Neural crest cell (in vitro differentiated cells): ENCODE measurements around the gene PDZD4. TPM values are rescaled to one million over a fixed set of nuclear protein-coding genes. Genes with fewer than 3 reads are reported as not detected.

ENCODE experiments used
- DNase-seq: peaks from one replicate; pipeline ENCODE4 v3.0.0; 2021; ENCODE audit warnings: low read depth, mixed read lengths, low spot score
- H3K27ac Mint-ChIP-seq: one replicate; pipeline ENCODE4 v1.8.0; 2021; ENCODE audit warnings: mild to moderate bottlenecking, mixed read lengths; ENCODE audit not compliant: unreplicated experiment
- H3K27me3 Mint-ChIP-seq: 2 replicates; pipeline ENCODE4 v1.8.0; 2021; ENCODE audit warnings: low read depth, mild to moderate bottlenecking, mixed read lengths
- H3K36me3 Mint-ChIP-seq: 2 replicates; pipeline ENCODE4 v1.8.0; 2021; ENCODE audit warnings: low read depth, mild to moderate bottlenecking, mixed read lengths
- H3K4me1 Mint-ChIP-seq: 2 replicates; pipeline ENCODE4 v1.8.0; 2021; ENCODE audit warnings: mixed read lengths
- H3K4me3 Mint-ChIP-seq: one replicate; pipeline ENCODE4 v1.8.0; 2021; ENCODE audit warnings: mild to moderate bottlenecking, mixed read lengths
- H3K9me3 Mint-ChIP-seq: 2 replicates; pipeline ENCODE4 v1.8.0; 2021; ENCODE audit warnings: mixed read lengths
- CTCF ChIP-seq: fragments of 200-600 bp; sonication (generic); conservative IDR thresholded peaks from 2 replicates; pipeline ENCODE4 v1.5.0; 2021; ENCODE audit warnings: antibody characterized with exemption, mild to moderate bottlenecking
- total RNA-seq: library from RNA; stranded (reverse); gene quantifications from 2 replicates; pipeline ENCODE4 v1.2.1, GENCODE V29; 2021

PDZD4 gene
- total RNA-seq, 1 donor from 2014 or later = 52.5 TPM

- H3K27me3 Mint-ChIP-seq = no peaks in the 10 kb centered on the region
- H3K4me3 Mint-ChIP-seq = peak overlapping the region; percentile 94
- peaks cover 15% of the 10 kb centered on the region for H3K4me1 Mint-ChIP-seq
- H3K36me3 Mint-ChIP-seq = peaks cover 2% of the 10 kb centered on the region
- no peak for DNase-seq
- no peak overlapping the region for H3K27ac Mint-ChIP-seq
- TF ChIP-seq CTCF = no peak
- no peaks in the 10 kb centered on the region for H3K9me3 Mint-ChIP-seq
These were observed 37.1 kb downstream of the PDZD4 start for GRCh38 chrX:153793291-153793690.

GRCh38 chrX:153792368-153792767 is 38.0 kb downstream of the PDZD4 start:
- DNase-seq = no peak
- Mint-ChIP-seq H3K9me3 (no peaks in the 10 kb centered on the region), H3K4me1 (peaks cover 15% of the 10 kb centered on the region), H3K27me3 (no peaks in the 10 kb centered on the region), H3K27ac (no peak overlapping the region), H3K4me3 (no peak overlapping the region), H3K36me3 (peaks cover 4% of the 10 kb centered on the region)
- TF ChIP-seq CTCF = no peak

DNA sequence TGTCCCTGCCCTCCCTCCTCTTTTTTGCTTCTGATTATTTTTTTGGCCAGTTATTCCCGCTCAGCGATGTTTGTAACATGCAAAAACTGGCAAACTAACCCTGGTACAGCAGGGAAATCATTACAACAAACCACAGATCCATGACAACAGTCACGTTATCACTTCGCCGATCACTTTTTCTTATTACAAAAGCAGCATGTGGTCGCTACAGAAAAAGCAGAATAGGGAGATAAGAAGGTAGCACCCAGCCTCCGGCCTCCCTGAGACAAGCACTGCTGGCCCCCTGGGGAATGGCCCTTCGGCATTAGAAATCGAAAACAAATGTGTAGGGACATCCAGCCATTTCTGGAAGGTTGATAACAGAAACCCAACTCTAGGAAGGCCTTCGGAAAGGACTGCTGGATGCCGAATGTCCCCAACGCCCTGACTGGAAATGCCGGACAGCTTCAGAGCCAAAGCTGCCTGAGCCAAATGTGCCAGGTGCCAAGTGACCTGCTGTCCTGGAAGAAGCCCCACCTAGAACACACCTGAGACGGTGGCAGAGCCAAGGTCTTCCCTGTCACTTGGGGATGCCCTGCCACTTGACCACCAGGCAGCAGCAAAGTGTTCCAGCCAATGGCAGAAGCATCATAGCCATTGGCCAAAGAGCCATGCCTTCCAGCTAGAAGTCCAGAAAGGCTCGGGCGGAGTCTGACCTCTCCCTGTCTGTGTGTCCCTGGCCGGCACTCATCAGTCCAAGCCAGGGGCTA is 39.1 kb downstream of the PDZD4 start:
- no peak for TF ChIP-seq CTCF
- Mint-ChIP-seq H3K4me3 (peak overlapping the region; percentile 38), H3K9me3 (no peaks in the 10 kb centered on the region), H3K36me3 (peaks cover 4% of the 10 kb centered on the region), H3K27me3 (no peaks in the 10 kb centered on the region), H3K4me1 (peaks cover 14% of the 10 kb centered on the region), H3K27ac (no peak overlapping the region)
- DNase-seq = no peak

GRCh38 chrX:153789654-153790053 is 40.7 kb downstream of the PDZD4 start:
- peaks cover 4% of the 10 kb centered on the region for H3K36me3 Mint-ChIP-seq
- H3K9me3 Mint-ChIP-seq = no peaks in the 10 kb centered on the region
- H3K4me1 Mint-ChIP-seq = peaks cover 9% of the 10 kb centered on the region

GRCh38 chrX:153786669-153787068 is 43.7 kb downstream of the PDZD4 start:
- no peak overlapping the region for H3K27ac Mint-ChIP-seq
- H3K27me3 Mint-ChIP-seq = no peaks in the 10 kb centered on the region
- no peaks in the 10 kb centered on the region for H3K4me1 Mint-ChIP-seq
- H3K36me3 Mint-ChIP-seq = peaks cover 2% of the 10 kb centered on the region
- H3K9me3 Mint-ChIP-seq = no peaks in the 10 kb centered on the region
- H3K4me3 Mint-ChIP-seq = no peak overlapping the region
- TF ChIP-seq CTCF = no peak
- DNase-seq = no peak

More at GRCh38 chrX:153789654-153790053, 40.7 kb downstream of the PDZD4 start:
- peak overlapping the region; percentile 64 for H3K4me3 Mint-ChIP-seq
- no peak for DNase-seq
- H3K27ac Mint-ChIP-seq = no peak overlapping the region
- no peak for TF ChIP-seq CTCF
- H3K27me3 Mint-ChIP-seq = no peaks in the 10 kb centered on the region
